IMR-90 (cell line): Measurements from ENCODE around the gene UNC5B. TPM values are rescaled to one million over a fixed set of nuclear protein-coding genes. Genes with fewer than 3 reads are reported as not detected.

Source experiments
- ATAC-seq: fragments of 200-7000 bp; cut with Tn5 transposase; 2 replicates; pipeline ENCODE4 v1.9.1; 2020; ENCODE audit warnings: low read depth, mild to moderate bottlenecking, moderate library complexity
- BruUV-seq: library from RNA; stranded (reverse); fragments of 400-500 nt; replicated peaks from 2 replicates; lab custom pipeline; 2021; lab: Mats Ljungman, UMichigan
- CTCF ChIA-PET: fragments of 300-600 bp; formaldehyde crosslinking; extraction: SDS; loops from one replicate; lab custom pipeline; 2021; ENCODE audit warnings: antibody characterized with exemption; lab: Yijun Ruan, JAX
- POLR2A ChIA-PET: fragments of 300-600 bp; sonication (Branson Sonifier 250); formaldehyde crosslinking; loops from one replicate; lab custom pipeline; 2022; ENCODE audit warnings: antibody characterized with exemption; ENCODE audit not compliant: unreplicated experiment; lab: Charles Lee
- DNase-seq: peaks from one replicate; pipeline ENCODE4 v3.0.0; 2013
- H2AFZ ChIP-seq: replicated peaks from 2 replicates; pipeline ENCODE3; 2013; ENCODE audit warnings: low read length, mild to moderate bottlenecking; ENCODE audit not compliant: poor library complexity
- H2AK5ac ChIP-seq: 2 replicates; pipeline ENCODE4 v1.6.1; 2013; ENCODE audit warnings: low read depth, low read length, inconsistent platforms
- H2AK9ac ChIP-seq: replicated peaks from 2 replicates; pipeline ENCODE3; 2013; ENCODE audit warnings: mild to moderate bottlenecking, low read depth, low read length, moderate library complexity; ENCODE audit not compliant: poor library complexity
- H2BK120ac ChIP-seq: 2 replicates; pipeline ENCODE4 v1.6.1; 2013; ENCODE audit warnings: low read depth, low read length, inconsistent platforms
- H2BK15ac ChIP-seq: 3 replicates; pipeline ENCODE4 v1.6.1; 2013; ENCODE audit warnings: low read depth, low read length, inconsistent platforms
- H2BK20ac ChIP-seq: 2 replicates; pipeline ENCODE4 v1.6.1; 2013; ENCODE audit warnings: low read depth, mild to moderate bottlenecking, inconsistent platforms, low read length, moderate library complexity
- H2BK5ac ChIP-seq: 2 replicates; pipeline ENCODE4 v1.6.1; 2013; ENCODE audit warnings: mild to moderate bottlenecking, low read depth, low read length, inconsistent platforms; ENCODE audit not compliant: poor library complexity, severe bottlenecking
- H3K14ac ChIP-seq: replicated peaks from 2 replicates; pipeline ENCODE4 v1.6.1; 2013; ENCODE audit warnings: low read depth, low read length, inconsistent platforms
- H3K18ac ChIP-seq: 2 replicates; pipeline ENCODE4 v1.6.1; 2013; ENCODE audit warnings: low read depth, low read length, control low read depth
- H3K23ac ChIP-seq: 2 replicates; pipeline ENCODE4 v1.6.1; 2013; ENCODE audit warnings: low read depth, low read length, inconsistent platforms
- H3K27ac ChIP-seq: 2 replicates; pipeline ENCODE4 v1.5.1; 2013; ENCODE audit warnings: mild to moderate bottlenecking, control low read depth, low read length; ENCODE audit not compliant: insufficient read depth
- H3K27me3 ChIP-seq: 2 replicates; pipeline ENCODE4 v1.6.1; 2013; ENCODE audit warnings: low read length; ENCODE audit not compliant: control insufficient read depth, insufficient read depth
- H3K36me3 ChIP-seq: 2 replicates; pipeline ENCODE4 v1.6.1; 2013; ENCODE audit warnings: low read length, mixed read lengths; ENCODE audit not compliant: control insufficient read depth, insufficient read depth
- H3K4ac ChIP-seq: 2 replicates; pipeline ENCODE4 v1.6.1; 2013; ENCODE audit warnings: low read depth, low read length, inconsistent platforms
- H3K4me1 ChIP-seq: 2 replicates; pipeline ENCODE4 v1.6.1; 2013; ENCODE audit warnings: low read length, mixed read lengths; ENCODE audit not compliant: control insufficient read depth, insufficient read depth
- H3K4me2 ChIP-seq: 2 replicates; pipeline ENCODE4 v1.6.1; 2013; ENCODE audit warnings: low read depth, mild to moderate bottlenecking, control low read depth, low read length, moderate library complexity
- H3K4me3 ChIP-seq: 2 replicates; pipeline ENCODE4 v1.5.1; 2013; ENCODE audit warnings: low read depth, mild to moderate bottlenecking, control low read depth, low read length, moderate library complexity; ENCODE audit not compliant: insufficient read depth
- H3K56ac ChIP-seq: 2 replicates; pipeline ENCODE4 v1.6.1; 2013; ENCODE audit warnings: low read length, inconsistent platforms; ENCODE audit not compliant: insufficient read depth; ENCODE audit errors: extremely low read depth
- H3K79me1 ChIP-seq, 2 experiments: 2 replicates each; pipeline ENCODE4 v1.6.1; 2013; ENCODE audit warnings: low read length in 2 of 2, inconsistent platforms in 1 of 2, low read depth in 1 of 2
- H3K9ac ChIP-seq: 2 replicates; pipeline ENCODE4 v1.6.1; 2013; ENCODE audit warnings: low read depth, low read length, control low read depth
- H3K9me1 ChIP-seq: 2 replicates; pipeline ENCODE4 v1.6.1; 2013; ENCODE audit warnings: low read length, inconsistent platforms; ENCODE audit not compliant: insufficient read depth
- H3K9me3 ChIP-seq: 2 replicates; pipeline ENCODE4 v1.6.1; 2013; ENCODE audit warnings: low read length; ENCODE audit not compliant: control insufficient read depth, insufficient read depth
- H4K20me1 ChIP-seq: 2 replicates; pipeline ENCODE4 v1.6.1; 2013; ENCODE audit warnings: low read length, inconsistent platforms; ENCODE audit not compliant: insufficient read depth
- H4K5ac ChIP-seq: 2 replicates; pipeline ENCODE4 v1.6.1; 2013; ENCODE audit warnings: mild to moderate bottlenecking, low read depth, low read length, control low read depth
- H4K8ac ChIP-seq, 2 experiments: 2 replicates each; pipeline ENCODE4 v1.6.1; 2013; ENCODE audit warnings: low read depth in 2 of 2, low read length in 2 of 2, control low read depth in 1 of 2, inconsistent platforms in 1 of 2
- H4K91ac ChIP-seq: 2 replicates; pipeline ENCODE4 v1.6.1; 2013; ENCODE audit warnings: low read depth, low read length, inconsistent platforms; ENCODE audit not compliant: insufficient read depth
- BHLHE40 ChIP-seq: fragments of 150-350 bp; IDR thresholded peaks from 2 replicates; pipeline ENCODE4 v1.6.1; 2016; ENCODE audit warnings: mild to moderate bottlenecking, low read depth, low read length
- CEBPB ChIP-seq: IDR thresholded peaks from 2 replicates; pipeline ENCODE4 v1.6.1; 2012; ENCODE audit warnings: low read depth, low read length, improper control_type of control experiment
- CHD1 ChIP-seq: IDR thresholded peaks from 2 replicates; pipeline ENCODE4 v1.6.1; 2012; ENCODE audit warnings: low read depth, low read length, improper control_type of control experiment
- FOS ChIP-seq: fragments of 150-350 bp; IDR thresholded peaks from 2 replicates; pipeline ENCODE4 v1.6.1; 2016; ENCODE audit warnings: low read depth, low read length
- MAFK ChIP-seq: IDR thresholded peaks from 2 replicates; pipeline ENCODE4 v1.6.1; 2012; ENCODE audit warnings: low read depth, low read length, improper control_type of control experiment
- MAZ ChIP-seq: IDR thresholded peaks from 2 replicates; pipeline ENCODE4 v1.6.1; 2012; ENCODE audit warnings: low read depth, mild to moderate bottlenecking, low read length, improper control_type of control experiment, moderate library complexity, borderline replicate concordance
- MXI1 ChIP-seq: IDR thresholded peaks from 2 replicates; pipeline ENCODE4 v1.6.1; 2012; ENCODE audit warnings: low read depth, mild to moderate bottlenecking, low read length, moderate library complexity, borderline replicate concordance
- NFE2L2 ChIP-seq: fragments of 150-350 bp; IDR thresholded peaks from 2 replicates; pipeline ENCODE4 v1.6.1; 2016; ENCODE audit warnings: low read depth, mild to moderate bottlenecking, low read length
- POLR2A ChIP-seq: IDR thresholded peaks from 2 replicates; pipeline ENCODE4 v1.6.1; 2012; ENCODE audit warnings: mild to moderate bottlenecking, low read depth, low read length
- RAD21 ChIP-seq: IDR thresholded peaks from 2 replicates; pipeline ENCODE4 v1.6.1; 2012; ENCODE audit warnings: low read length, improper control_type of control experiment
- RCOR1 ChIP-seq: IDR thresholded peaks from 2 replicates; pipeline ENCODE4 v1.6.1; 2012; ENCODE audit warnings: mild to moderate bottlenecking, low read length, improper control_type of control experiment; ENCODE audit not compliant: insufficient replicate concordance
- RFX5 ChIP-seq: IDR thresholded peaks from 2 replicates; pipeline ENCODE4 v1.8.0; 2012; ENCODE audit warnings: low read depth, mild to moderate bottlenecking, low read length, moderate library complexity
- SMC3 ChIP-seq: fragments of 150-350 bp; IDR thresholded peaks from 2 replicates; pipeline ENCODE4 v1.6.1; 2016; ENCODE audit warnings: low read depth, mild to moderate bottlenecking, antibody characterized with exemption, low read length, moderate library complexity
- USF2 ChIP-seq: fragments of 150-350 bp; IDR thresholded peaks from 2 replicates; pipeline ENCODE4 v1.6.1; 2017; ENCODE audit warnings: mild to moderate bottlenecking, antibody characterized with exemption, low read length, low read depth
- WGBS, 2 experiments: methylation state at CpG; one replicate each; pipeline versions ENCODE4 v1.1.5 to v1.1.7; 2013; ENCODE audit warnings: missing lambda C conversion rate in 2 of 2; ENCODE audit not compliant: insufficient read length in 1 of 2; ENCODE audit errors: extremely low coverage in 2 of 2; 5-methylcytosine and 5-hydroxymethylcytosine counted together
- dilution Hi-C: fragments of 300-500 bp; cut with HindIII; formaldehyde crosslinking; loops from one replicate; pipeline ENCODE4 v1.14.3; 2018; ENCODE audit warnings: low sequenced_read_pairs; ENCODE audit not compliant: unreplicated experiment
- in situ Hi-C: fragments of 300-500 bp; cut with MboI; formaldehyde crosslinking; loops from 3 replicates; pipeline ENCODE4 v1.14.3; 2019; ENCODE audit warnings: low sequenced_read_pairs, inconsistent platforms, mixed read lengths
- intact Hi-C: fragments of 100-400 bp; cut with micrococcal nuclease; formaldehyde crosslinking; loops from 2 replicates; pipeline ENCODE4 v1.10.0; 2022
- polyA plus RNA-seq, 3 experiments: library from polyadenylated mRNA; depleted of rRNA; stranded (reverse); fragments of >200 nt; gene quantifications; 2 replicates each; pipeline ENCODE4 v1.2.3, GENCODE V29; 2012; ENCODE audit warnings: low replicate concordance in 1 of 3
- total RNA-seq: library from RNA; depleted of rRNA; stranded (reverse); fragments of >200 nt; gene quantifications from 2 replicates; pipeline ENCODE4 v1.2.3, GENCODE V29; 2012

Gene UNC5B
- total and polyA plus RNA-seq, 2 of the 4 experiments (the other 2 are of a cell fraction) = 1.6 to 4.2 TPM

DNA sequence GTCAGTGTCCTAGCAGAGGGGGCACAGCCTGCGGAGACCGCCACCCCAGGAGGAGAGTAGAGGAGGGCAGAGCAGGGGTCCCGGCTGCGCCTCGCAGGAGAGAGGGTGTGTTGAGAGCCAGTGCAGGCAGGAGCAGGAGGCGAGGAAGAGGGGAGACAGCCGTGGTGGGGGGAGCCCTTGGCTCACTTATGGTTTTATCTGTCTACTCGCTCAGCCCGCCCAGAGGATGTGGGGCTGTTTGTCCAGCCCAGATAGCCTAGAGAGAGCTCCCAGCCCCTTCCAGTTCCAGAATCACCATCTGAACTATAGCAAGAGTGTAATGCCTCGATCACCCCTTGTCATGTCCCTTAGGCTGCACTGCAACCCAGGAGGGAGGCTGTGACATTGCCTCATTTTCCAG lies 133.3 kb downstream of the UNC5B start:
- Histone ChIP-seq H3K4me3 (no peak overlapping the region), H3K56ac (no peak overlapping the region), H2BK20ac (no peak overlapping the region), H3K9ac (no peak overlapping the region), H3K4me2 (no peak overlapping the region), H3K23ac (no peak overlapping the region), H2BK120ac (no peak overlapping the region), H3K27me3 (peaks cover 19% of the 10 kb centered on the region; the same call in 1 of the 2 replicates), H4K8ac (no peak overlapping the region), H3K9me3 (no peaks in the 10 kb centered on the region), H3K36me3 (no peaks in the 10 kb centered on the region), H3K27ac (no peak overlapping the region), H4K5ac (no peak overlapping the region), H2AK5ac (no peak overlapping the region), H3K14ac (no peak overlapping the region), H3K18ac (no peak overlapping the region), H4K91ac (no peak overlapping the region), H3K9me1 (no peaks in the 10 kb centered on the region), H3K4me1 (peaks cover 6% of the 10 kb centered on the region; the same call in 1 of the 2 replicates), H2AK9ac (no peak overlapping the region), H3K79me1 (no peaks in the 10 kb centered on the region), H2BK15ac (no peak overlapping the region), H2AFZ (peak overlapping the region; percentile 36), H3K4ac (no peak overlapping the region), H4K20me1 (no peaks in the 10 kb centered on the region; the same call in 1 of the 2 replicates), H2BK5ac (no peak overlapping the region)
- ChIA-PET CTCF (no interaction called here), POLR2A (no interaction called here)
- WGBS, 2 experiments = 35% methylated on average over 6 of the region's 10 CpGs; no CpG with 5 or more reads in 1 of the 2 experiments
- dilution Hi-C loops = no loop called here
- intact Hi-C loops = no loop called here
- DNase-seq = no peak
- in situ Hi-C loops = no loop called here
- no TSS peak for BruUV-seq
- no peak for ATAC-seq
- no peak for TF ChIP-seq MAFK
- no peak for TF ChIP-seq USF2
- no peak for TF ChIP-seq MXI1
- no peak for TF ChIP-seq FOS
- no peak for TF ChIP-seq NFE2L2
- TF ChIP-seq POLR2A = no peak
- TF ChIP-seq CEBPB = no peak
- TF ChIP-seq BHLHE40 = no peak
- TF ChIP-seq SMC3 = no peak
- no peak for TF ChIP-seq CHD1
- no peak for TF ChIP-seq RCOR1
- TF ChIP-seq RFX5 = no peak
- no peak for TF ChIP-seq RAD21
- no peak for TF ChIP-seq MAZ
